ENCODE measurements around the gene TDRD7.

Gene TDRD7

GRCh38 chr9:97365634-97366033 is 46.3 kb upstream of the TDRD7 start:
- DNase-seq = no peak
- Histone ChIP-seq H3K14ac (ENCODE audit: low read length) (no peak overlapping the region), H2AFZ (ENCODE audit: insufficient read depth, low read length, poor library complexity) (no peak overlapping the region), H3K9me3 (ENCODE audit: insufficient read depth, low read depth, low read length) (peaks cover 8% of the 10 kb centered on the region), H3K4ac (ENCODE audit: low read depth, low read length) (no peak overlapping the region), H3K27ac (ENCODE audit: low read depth, low read length) (no peak overlapping the region), H3K27me3 (ENCODE audit: insufficient read depth, low read length) (no peaks in the 10 kb centered on the region), H3K4me3 (ENCODE audit: low read depth, low read length) (no peak overlapping the region), H2AK5ac (ENCODE audit: low read length) (no peak overlapping the region), H3K4me1 (ENCODE audit: control insufficient read depth in 1 of 2, insufficient read depth in 2 of 2, low read length in 2 of 2) (no peaks in the 10 kb centered on the region), H3K23ac (ENCODE audit: low read length) (no peak overlapping the region), H4K8ac (ENCODE audit: low read depth, low read length) (no peak overlapping the region), H2BK120ac (ENCODE audit: insufficient read depth, low read length, poor library complexity) (no peak overlapping the region), H3K9ac (ENCODE audit: low read length) (no peak overlapping the region), H4K12ac (ENCODE audit: low read depth, low read length) (no peak overlapping the region), H3K18ac (ENCODE audit: low read length) (no peak overlapping the region), H3K4me2 (ENCODE audit: low read length) (no peak overlapping the region), H2BK5ac (ENCODE audit: low read depth, low read length, poor library complexity) (no peak overlapping the region), H3K79me1 (ENCODE audit: low read length) (no peaks in the 10 kb centered on the region), H2BK12ac (ENCODE audit: low read length) (no peak overlapping the region), H3K36me3 (ENCODE audit: control insufficient read depth in 1 of 2, insufficient read depth in 2 of 2, low read length in 2 of 2) (peaks cover 0 to 2% of the 10 kb centered on the region in 2 experiments), H4K91ac (ENCODE audit: low read depth, low read length) (no peak overlapping the region), H3K79me2 (ENCODE audit: control insufficient read depth, insufficient read depth, low read length, poor library complexity) (no peaks in the 10 kb centered on the region)
- no CpG with 5 or more reads among the region's 5 CpGs for WGBS (ENCODE audit: extremely low coverage, insufficient coverage, insufficient read length)

DNA sequence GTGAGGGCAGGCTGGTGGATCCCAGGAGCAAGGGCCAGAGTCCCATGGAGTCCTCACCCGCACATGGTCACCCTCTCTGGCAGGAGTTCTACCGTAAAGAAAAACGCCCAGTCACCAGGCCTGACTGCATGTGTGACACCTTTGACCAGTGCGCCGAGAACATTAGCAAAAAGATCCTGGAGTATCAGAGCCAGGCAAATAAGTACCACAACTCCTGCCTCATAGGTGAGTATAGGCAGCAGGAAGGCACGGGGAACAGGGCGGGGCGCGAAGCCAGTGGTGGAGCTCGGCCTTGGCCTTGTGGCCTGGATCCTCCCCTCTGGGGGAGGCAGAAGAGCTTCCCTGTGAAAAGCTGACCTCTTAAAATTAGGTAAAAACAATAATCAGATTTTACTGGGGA is 45.4 kb upstream of the TDRD7 start:
- DNase-seq = no peak

GRCh38 chr9:97366889-97367288 is 45.0 kb upstream of the TDRD7 start:
- no peak overlapping the region for H2BK120ac ChIP-seq (ENCODE audit: insufficient read depth, low read length, poor library complexity)
- no peak overlapping the region for H3K4me2 ChIP-seq (ENCODE audit: low read length)
- no peak overlapping the region for H3K27ac ChIP-seq (ENCODE audit: low read depth, low read length)
- no peak overlapping the region for H3K4me3 ChIP-seq (ENCODE audit: low read depth, low read length)
- no peak overlapping the region for H3K4ac ChIP-seq (ENCODE audit: low read depth, low read length)
- H3K79me1 ChIP-seq (ENCODE audit: low read length) = no peaks in the 10 kb centered on the region
- no peak overlapping the region for H3K14ac ChIP-seq (ENCODE audit: low read length)
- no peak for DNase-seq
- H3K9ac ChIP-seq (ENCODE audit: low read length) = no peak overlapping the region
- H4K91ac ChIP-seq (ENCODE audit: low read depth, low read length) = no peak overlapping the region
- no peak overlapping the region for H2BK12ac ChIP-seq (ENCODE audit: low read length)
- H3K27me3 ChIP-seq (ENCODE audit: insufficient read depth, low read length) = no peaks in the 10 kb centered on the region
- H4K8ac ChIP-seq (ENCODE audit: low read depth, low read length) = no peak overlapping the region
- no peaks in the 10 kb centered on the region for H3K4me1 ChIP-seq (ENCODE audit: control insufficient read depth in 1 of 2, insufficient read depth in 2 of 2, low read length in 2 of 2)
- no peak overlapping the region for H2BK5ac ChIP-seq (ENCODE audit: low read depth, low read length, poor library complexity)
- H3K9me3 ChIP-seq (ENCODE audit: insufficient read depth, low read depth, low read length) = peaks cover 10% of the 10 kb centered on the region
- no peaks in the 10 kb centered on the region for H3K79me2 ChIP-seq (ENCODE audit: control insufficient read depth, insufficient read depth, low read length, poor library complexity)
- H3K23ac ChIP-seq (ENCODE audit: low read length) = no peak overlapping the region
- no peak overlapping the region for H2AFZ ChIP-seq (ENCODE audit: insufficient read depth, low read length, poor library complexity)
- H2AK5ac ChIP-seq (ENCODE audit: low read length) = no peak overlapping the region
- H3K18ac ChIP-seq (ENCODE audit: low read length) = no peak overlapping the region
- H3K36me3 ChIP-seq (ENCODE audit: control insufficient read depth in 1 of 2, insufficient read depth in 2 of 2, low read length in 2 of 2) = no peaks in the 10 kb centered on the region
- WGBS (ENCODE audit: extremely low coverage, insufficient coverage, insufficient read length) = no CpG with 5 or more reads among the region's 2 CpGs
- H4K12ac ChIP-seq (ENCODE audit: low read depth, low read length) = no peak overlapping the region

More for the DNA sequence above, 45.4 kb upstream of the TDRD7 start:
- H4K12ac ChIP-seq (ENCODE audit: low read depth, low read length) = no peak overlapping the region
- H3K9me3 ChIP-seq (ENCODE audit: insufficient read depth, low read depth, low read length) = peaks cover 10% of the 10 kb centered on the region
- H3K36me3 ChIP-seq (ENCODE audit: control insufficient read depth in 1 of 2, insufficient read depth in 2 of 2, low read length in 2 of 2) = peaks cover 0 to 2% of the 10 kb centered on the region in 2 experiments
- H3K4me1 ChIP-seq (ENCODE audit: control insufficient read depth in 1 of 2, insufficient read depth in 2 of 2, low read length in 2 of 2) = no peaks in the 10 kb centered on the region
- H2AFZ ChIP-seq (ENCODE audit: insufficient read depth, low read length, poor library complexity) = no peak overlapping the region
- no peak overlapping the region for H4K91ac ChIP-seq (ENCODE audit: low read depth, low read length)
- H2BK12ac ChIP-seq (ENCODE audit: low read length) = no peak overlapping the region
- no peak overlapping the region for H2BK5ac ChIP-seq (ENCODE audit: low read depth, low read length, poor library complexity)
- no peak overlapping the region for H3K9ac ChIP-seq (ENCODE audit: low read length)
- no peak overlapping the region for H3K4me3 ChIP-seq (ENCODE audit: low read depth, low read length)
- H3K23ac ChIP-seq (ENCODE audit: low read length) = no peak overlapping the region
- no peak overlapping the region for H3K4ac ChIP-seq (ENCODE audit: low read depth, low read length)
- no peak overlapping the region for H2BK120ac ChIP-seq (ENCODE audit: insufficient read depth, low read length, poor library complexity)
- no CpG with 5 or more reads among the region's 10 CpGs for WGBS (ENCODE audit: extremely low coverage, insufficient coverage, insufficient read length)
- H3K79me2 ChIP-seq (ENCODE audit: control insufficient read depth, insufficient read depth, low read length, poor library complexity) = no peaks in the 10 kb centered on the region
- no peak overlapping the region for H3K14ac ChIP-seq (ENCODE audit: low read length)
- no peaks in the 10 kb centered on the region for H3K79me1 ChIP-seq (ENCODE audit: low read length)
- H3K4me2 ChIP-seq (ENCODE audit: low read length) = no peak overlapping the region
- no peak overlapping the region for H3K18ac ChIP-seq (ENCODE audit: low read length)
- no peak overlapping the region for H4K8ac ChIP-seq (ENCODE audit: low read depth, low read length)
- H3K27me3 ChIP-seq (ENCODE audit: insufficient read depth, low read length) = no peaks in the 10 kb centered on the region
- H2AK5ac ChIP-seq (ENCODE audit: low read length) = no peak overlapping the region
- no peak overlapping the region for H3K27ac ChIP-seq (ENCODE audit: low read depth, low read length)

DNA sequence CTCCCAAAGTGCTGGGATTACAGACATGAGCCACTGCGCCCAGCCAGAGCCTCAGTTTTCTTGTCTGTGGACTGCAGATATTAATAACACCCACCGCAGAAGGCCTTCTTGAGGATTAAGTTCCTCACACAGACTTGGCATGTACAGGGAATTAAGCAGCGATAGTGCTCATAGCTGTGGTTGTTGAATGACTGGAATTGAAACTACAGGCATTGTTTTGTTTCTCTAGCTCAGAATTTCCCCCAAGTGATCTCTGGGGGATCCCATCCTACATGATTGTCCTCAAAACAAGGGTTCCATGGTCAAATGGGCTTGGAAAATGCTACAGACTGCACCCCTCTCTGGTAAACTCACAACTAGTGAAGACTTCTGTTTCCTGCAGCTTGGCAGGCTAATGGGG is 44.2 kb upstream of the TDRD7 start:
- Histone ChIP-seq H2AK5ac (ENCODE audit: low read length) (no peak overlapping the region), H3K27me3 (ENCODE audit: insufficient read depth, low read length) (no peaks in the 10 kb centered on the region), H3K79me1 (ENCODE audit: low read length) (no peaks in the 10 kb centered on the region), H3K14ac (ENCODE audit: low read length) (no peak overlapping the region), H2BK5ac (ENCODE audit: low read depth, low read length, poor library complexity) (no peak overlapping the region), H3K27ac (ENCODE audit: low read depth, low read length) (no peak overlapping the region), H3K4me1 (ENCODE audit: control insufficient read depth in 1 of 2, insufficient read depth in 2 of 2, low read length in 2 of 2) (no peaks in the 10 kb centered on the region), H4K12ac (ENCODE audit: low read depth, low read length) (no peak overlapping the region), H3K4ac (ENCODE audit: low read depth, low read length) (no peak overlapping the region), H3K18ac (ENCODE audit: low read length) (no peak overlapping the region), H3K4me3 (ENCODE audit: low read depth, low read length) (no peak overlapping the region), H3K4me2 (ENCODE audit: low read length) (no peak overlapping the region), H3K9ac (ENCODE audit: low read length) (no peak overlapping the region), H2BK120ac (ENCODE audit: insufficient read depth, low read length, poor library complexity) (no peak overlapping the region), H3K79me2 (ENCODE audit: control insufficient read depth, insufficient read depth, low read length, poor library complexity) (no peaks in the 10 kb centered on the region), H2BK12ac (ENCODE audit: low read length) (no peak overlapping the region), H2AFZ (ENCODE audit: insufficient read depth, low read length, poor library complexity) (no peak overlapping the region), H3K23ac (ENCODE audit: low read length) (no peak overlapping the region), H4K91ac (ENCODE audit: low read depth, low read length) (no peak overlapping the region), H3K36me3 (ENCODE audit: control insufficient read depth in 1 of 2, insufficient read depth in 2 of 2, low read length in 2 of 2) (no peaks in the 10 kb centered on the region), H3K9me3 (ENCODE audit: insufficient read depth, low read depth, low read length) (peaks cover 7% of the 10 kb centered on the region), H4K8ac (ENCODE audit: low read depth, low read length) (no peak overlapping the region)
- WGBS (ENCODE audit: extremely low coverage, insufficient coverage, insufficient read length) = no CpG with 5 or more reads among the region's 3 CpGs
- no peak for DNase-seq

Measured in trophoblast cell (in vitro differentiated cells and primary cell).